Left ventricle myocardium inferior (tissue), 1 donor: ENCODE measurements around the gene DLST. TPM values are rescaled to one million over a fixed set of nuclear protein-coding genes. Genes with fewer than 3 reads are reported as not detected.
A peak's percentile ranks its signal among the peaks of the same experiment; 100 is the strongest.

Source experiments
- DNase-seq: peaks from one replicate; pipeline ENCODE4 v3.0.0-alpha.2; 2020
- H3K27ac ChIP-seq: fragments of 200-600 bp; replicated peaks from 2 replicates; pipeline ENCODE4 v1.8.0; 2021
- H3K27me3 ChIP-seq: fragments of 200-600 bp; 2 replicates; pipeline ENCODE4 v1.8.0; 2021; ENCODE audit warnings: low read depth
- H3K36me3 ChIP-seq: fragments of 200-600 bp; 2 replicates; pipeline ENCODE4 v1.8.0; 2021
- H3K4me1 ChIP-seq: fragments of 200-600 bp; 2 replicates; pipeline ENCODE4 v1.8.0; 2021
- H3K4me3 ChIP-seq: fragments of 200-600 bp; 2 replicates; pipeline ENCODE4 v1.8.0; 2021; ENCODE audit warnings: mild to moderate bottlenecking, moderate library complexity
- H3K9me3 ChIP-seq: fragments of 200-600 bp; replicated peaks from 2 replicates; pipeline ENCODE4 v1.8.0; 2021
- intact Hi-C: fragments of 100-400 bp; cut with micrococcal nuclease; formaldehyde crosslinking; loops from one replicate; pipeline ENCODE4 v1.11.0; 2022
- total RNA-seq: library from RNA; stranded (reverse); fragmentation: NEBNext Ultra II Directional; extraction: Animal tissue kit (Norgen Biotek cat#: 25700); gene quantifications from one replicate; pipeline ENCODE4 v1.2.1, GENCODE V29; 2021
- TF ChIP-seq, protein P1 (sequence below): fragments of 200-600 bp; IDR thresholded peaks from 2 replicates; pipeline ENCODE4 v1.8.0; 2021; ENCODE audit warnings: antibody characterized with exemption, mild to moderate bottlenecking, borderline replicate concordance
- donor health status: DM: no; HTN: yes; CAD: no; lungs with severe emphysema.

The DLST gene
- total RNA-seq, 1 donor from 2014 or later = 230 TPM

DNA sequence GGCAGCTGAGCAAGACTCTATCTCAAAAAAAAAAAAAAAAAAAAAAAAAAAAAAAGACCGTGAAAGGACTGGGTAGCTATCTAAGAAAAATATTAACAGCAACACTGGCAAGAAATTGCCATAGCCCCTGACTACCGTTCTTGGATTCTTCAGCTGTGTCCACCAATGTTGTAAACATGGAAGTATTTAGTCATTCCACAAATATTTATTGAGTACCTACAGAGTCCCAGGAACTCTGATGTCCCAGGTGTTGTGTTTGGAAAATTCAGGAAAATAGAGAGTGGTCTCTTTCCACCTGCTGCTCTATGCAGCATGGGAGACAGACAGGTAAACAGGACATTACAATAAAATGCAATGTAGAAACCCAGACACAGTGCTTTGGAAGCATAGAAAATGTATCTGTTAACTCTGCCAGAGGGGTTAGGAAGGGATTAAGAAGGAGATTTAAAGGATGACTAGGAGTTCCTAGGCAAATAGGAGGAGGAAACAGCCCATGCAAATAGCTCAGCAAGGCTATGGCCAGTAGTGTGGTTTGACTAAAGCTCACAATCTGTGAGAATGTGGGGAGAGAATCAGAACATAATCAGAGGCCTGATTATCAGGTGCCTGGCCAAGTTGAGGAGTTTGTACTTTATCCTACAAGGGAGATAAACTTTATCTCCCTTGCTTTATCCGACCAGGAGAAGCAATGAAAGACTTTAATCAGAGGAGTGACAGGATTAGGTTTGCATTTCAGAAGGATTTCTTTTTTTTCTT lies 2.1 kb upstream of the DLST start:
- Histone ChIP-seq H3K9me3 (no peaks in the 10 kb centered on the region), H3K27me3 (no peaks in the 10 kb centered on the region), H3K27ac (no peak overlapping the region), H3K36me3 (no peaks in the 10 kb centered on the region), H3K4me1 (peaks cover 38% of the 10 kb centered on the region), H3K4me3 (no peak overlapping the region)
- intact Hi-C loops = no loop called here
- TF ChIP-seq, protein P1, sequence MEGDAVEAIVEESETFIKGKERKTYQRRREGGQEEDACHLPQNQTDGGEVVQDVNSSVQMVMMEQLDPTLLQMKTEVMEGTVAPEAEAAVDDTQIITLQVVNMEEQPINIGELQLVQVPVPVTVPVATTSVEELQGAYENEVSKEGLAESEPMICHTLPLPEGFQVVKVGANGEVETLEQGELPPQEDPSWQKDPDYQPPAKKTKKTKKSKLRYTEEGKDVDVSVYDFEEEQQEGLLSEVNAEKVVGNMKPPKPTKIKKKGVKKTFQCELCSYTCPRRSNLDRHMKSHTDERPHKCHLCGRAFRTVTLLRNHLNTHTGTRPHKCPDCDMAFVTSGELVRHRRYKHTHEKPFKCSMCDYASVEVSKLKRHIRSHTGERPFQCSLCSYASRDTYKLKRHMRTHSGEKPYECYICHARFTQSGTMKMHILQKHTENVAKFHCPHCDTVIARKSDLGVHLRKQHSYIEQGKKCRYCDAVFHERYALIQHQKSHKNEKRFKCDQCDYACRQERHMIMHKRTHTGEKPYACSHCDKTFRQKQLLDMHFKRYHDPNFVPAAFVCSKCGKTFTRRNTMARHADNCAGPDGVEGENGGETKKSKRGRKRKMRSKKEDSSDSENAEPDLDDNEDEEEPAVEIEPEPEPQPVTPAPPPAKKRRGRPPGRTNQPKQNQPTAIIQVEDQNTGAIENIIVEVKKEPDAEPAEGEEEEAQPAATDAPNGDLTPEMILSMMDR = no peak
- no peak for DNase-seq

DNA sequence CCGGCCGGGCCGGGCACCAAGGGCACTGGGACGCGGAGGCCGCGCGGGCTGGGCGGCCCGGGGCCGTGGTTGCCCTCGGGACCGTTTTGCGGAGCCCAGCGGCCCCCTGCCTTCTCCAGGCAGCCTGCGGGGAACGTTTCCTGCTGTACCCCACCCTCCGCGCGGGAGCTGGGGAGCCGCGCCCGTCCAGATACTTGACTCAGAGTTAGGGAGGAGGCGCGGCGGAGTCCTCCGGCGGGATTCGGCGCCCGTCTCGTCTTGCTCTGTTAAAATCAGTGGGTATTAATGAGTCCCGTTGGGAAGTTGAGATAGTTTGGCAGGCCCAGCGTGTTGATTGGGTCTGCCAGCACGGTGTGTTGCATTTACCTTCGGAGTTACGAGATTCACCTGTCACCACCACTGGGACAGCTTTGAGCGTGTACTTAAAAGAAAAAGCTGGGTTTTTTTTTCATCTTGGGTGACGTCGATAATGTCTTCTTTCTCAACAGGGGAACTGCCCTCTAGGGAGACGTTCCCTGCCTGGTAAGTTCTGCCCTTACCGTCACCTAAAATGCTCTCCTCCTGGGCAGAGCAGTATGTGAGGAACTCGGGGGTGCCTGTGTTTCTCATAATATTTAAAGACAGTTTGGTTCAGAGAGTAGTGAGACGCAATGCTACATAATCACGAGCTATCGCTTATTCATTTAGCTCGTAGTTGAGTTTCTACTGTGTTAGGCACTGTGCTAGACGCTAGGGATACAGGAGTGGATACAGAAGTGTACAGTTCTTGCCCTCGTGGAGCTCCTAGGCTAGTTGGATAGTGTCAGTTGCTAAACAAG lies 596 bp downstream of the DLST start:
- Histone ChIP-seq H3K9me3 (no peaks in the 10 kb centered on the region), H3K4me3 (peak overlapping the region; percentile 96), H3K27me3 (no peaks in the 10 kb centered on the region), H3K27ac (peak overlapping the region; percentile 94), H3K4me1 (peaks cover 65% of the 10 kb centered on the region), H3K36me3 (peaks cover 8% of the 10 kb centered on the region)
- TF ChIP-seq, protein P1 = no peak
- intact Hi-C loops = no loop called here
- DNase-seq = peak; percentile 34

DNA sequence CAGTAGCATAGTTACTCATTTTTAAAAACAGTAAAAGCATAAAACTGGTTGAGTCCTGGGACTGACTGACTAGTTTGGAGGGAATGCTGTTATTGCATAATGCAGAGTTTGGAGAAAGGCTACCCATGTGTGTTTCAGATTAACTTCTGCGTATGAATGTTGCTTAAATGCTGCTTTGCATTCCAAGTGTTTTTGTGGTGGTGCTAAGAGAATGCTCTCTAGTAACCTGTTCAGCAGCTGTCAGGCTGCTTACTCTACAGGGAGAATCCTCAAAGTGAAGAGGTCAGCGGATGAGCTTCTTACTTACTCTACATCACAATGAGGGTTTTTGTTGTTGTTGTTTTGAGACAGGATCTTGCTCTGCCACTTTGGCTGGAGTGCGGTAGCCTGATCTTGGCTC lies 4.3 kb downstream of the DLST start:
- Histone ChIP-seq H3K36me3 (peaks cover 34% of the 10 kb centered on the region), H3K27ac (peak overlapping the region; percentile 14), H3K4me1 (peaks cover 78% of the 10 kb centered on the region), H3K4me3 (no peak overlapping the region), H3K27me3 (no peaks in the 10 kb centered on the region), H3K9me3 (no peaks in the 10 kb centered on the region)
- TF ChIP-seq, protein P1 = no peak
- intact Hi-C loops = no loop called here
- no peak for DNase-seq

DNA sequence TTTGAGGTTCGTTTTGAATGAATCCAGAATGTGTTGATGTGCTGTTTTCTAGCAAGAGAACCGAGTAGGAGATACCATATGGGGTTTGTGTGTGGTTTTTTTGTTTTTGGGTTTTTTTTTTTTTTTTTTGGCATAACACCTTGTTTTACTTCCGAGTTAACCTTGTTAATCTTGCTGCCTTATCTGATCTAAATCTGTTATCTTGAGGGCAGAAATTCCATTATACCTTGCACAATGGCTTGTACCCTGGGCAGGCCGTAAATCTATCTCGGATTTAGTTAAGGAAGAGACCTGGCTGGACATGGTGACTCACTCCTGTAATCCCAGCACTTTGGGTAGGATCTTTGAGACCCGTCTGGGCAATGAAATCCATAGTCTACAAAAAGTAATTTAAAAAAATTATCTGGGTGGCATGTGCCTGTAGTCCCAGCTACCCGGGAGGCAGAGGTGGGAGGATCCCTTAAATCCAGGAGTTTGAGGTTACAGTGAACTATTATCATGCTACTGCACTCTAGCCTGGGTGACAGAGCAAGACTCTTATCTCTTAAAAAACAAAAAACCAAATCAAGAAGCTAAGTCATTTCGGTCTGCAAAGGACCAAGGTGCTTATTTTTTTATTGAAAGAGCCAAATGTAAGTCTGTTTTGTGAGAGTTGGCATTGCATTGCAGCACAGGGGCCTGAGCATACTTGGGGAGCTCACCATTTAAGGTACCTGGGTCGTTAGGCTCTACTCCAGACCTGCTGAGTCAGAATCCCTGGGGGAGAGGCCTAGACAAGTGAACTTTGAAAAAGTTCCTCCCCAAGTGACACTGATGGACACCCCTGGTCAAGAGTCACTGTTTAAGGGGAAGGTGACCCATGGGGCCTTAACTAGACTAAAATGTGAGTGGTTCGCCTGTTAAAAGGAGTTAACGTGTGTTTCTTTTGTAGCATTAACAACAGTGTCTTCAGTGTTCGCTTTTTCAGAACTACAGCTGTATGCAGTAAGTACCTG lies 6.7 kb downstream of the DLST start:
- Histone ChIP-seq H3K4me3 (no peak overlapping the region), H3K4me1 (peaks cover 69% of the 10 kb centered on the region), H3K36me3 (peaks cover 59% of the 10 kb centered on the region), H3K27ac (no peak overlapping the region), H3K9me3 (no peaks in the 10 kb centered on the region), H3K27me3 (no peaks in the 10 kb centered on the region)
- DNase-seq = no peak
- TF ChIP-seq, protein P1 = no peak
- intact Hi-C loops = no loop called here

DNA sequence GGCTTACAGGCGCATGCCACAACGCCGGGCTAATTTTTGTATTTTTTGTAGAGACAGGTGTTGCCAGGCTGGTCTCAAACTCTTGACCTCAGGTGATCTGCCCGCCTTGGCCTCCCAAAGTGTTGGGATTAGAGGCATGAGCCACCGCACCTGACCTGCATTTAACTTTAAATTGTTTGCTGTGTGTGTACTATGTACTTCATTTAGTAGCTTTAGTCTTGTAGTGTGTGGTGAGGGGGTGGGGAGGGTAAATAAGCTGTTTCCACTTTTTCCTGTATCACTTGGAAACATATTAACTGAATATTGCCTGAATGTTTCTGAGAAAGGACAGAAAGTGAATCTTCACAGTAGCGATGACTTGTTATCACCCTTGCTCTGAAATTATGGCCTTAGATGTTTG lies 8.5 kb downstream of the DLST start:
- peaks cover 77% of the 10 kb centered on the region for H3K36me3 ChIP-seq
- H3K4me3 ChIP-seq = no peak overlapping the region
- H3K4me1 ChIP-seq = peaks cover 51% of the 10 kb centered on the region
- no peaks in the 10 kb centered on the region for H3K9me3 ChIP-seq
- TF ChIP-seq, protein P1 = no peak
- DNase-seq = no peak
- intact Hi-C loops = no loop called here
- H3K27ac ChIP-seq = no peak overlapping the region
- no peaks in the 10 kb centered on the region for H3K27me3 ChIP-seq
